Loucy (cell line): ENCODE results near the gene CTRL.

ENCODE experiments used
- CTCF ChIP-seq: fragments of 200-600 bp; sonication (generic); conservative IDR thresholded peaks from 2 replicates; pipeline ENCODE4 v1.5.1; 2014; ENCODE audit warnings: mild to moderate bottlenecking, antibody characterized with exemption, low read length
- EZH2phosphoT487 ChIP-seq: fragments of 200-600 bp; IDR thresholded peaks from 2 replicates; pipeline ENCODE4 v1.6.1; 2018; ENCODE audit warnings: antibody characterized with exemption, mild to moderate bottlenecking, moderate library complexity, borderline replicate concordance

- no peak for TF ChIP-seq CTCF
- TF ChIP-seq EZH2phosphoT487: no peak
Measured at GRCh38 chr16:67935101-67935401, 3.4 kb upstream of the CTRL start.
